IPS-11a (cell line): ENCODE results near the gene ANKRD40.
"Not testable (repeated sequence)": the region's sequence is repeated elsewhere in the genome, so short reads cannot be mapped to it uniquely, and the experiment has no call there.

Experiments used
- H3K4me3 ChIP-seq: one replicate; pipeline ENCODE4 v1.5.1; 2013; ENCODE audit warnings: low read depth, low read length, control low read depth

The ANKRD40 gene

GRCh38 chr17:50712641-50713040 is 4.9 kb upstream of the ANKRD40 start:
- H3K4me3 ChIP-seq, result no peak overlapping the region

GRCh38 chr17:50710650-50711049 is 2.9 kb upstream of the ANKRD40 start:
- no peak overlapping the region for H3K4me3 ChIP-seq

GRCh38 chr17:50710025-50710424 is 2.3 kb upstream of the ANKRD40 start:
- H3K4me3 ChIP-seq, result no peak overlapping the region

GRCh38 chr17:50709053-50709452 is 1.3 kb upstream of the ANKRD40 start:
- not testable (repeated sequence) for H3K4me3 ChIP-seq

DNA sequence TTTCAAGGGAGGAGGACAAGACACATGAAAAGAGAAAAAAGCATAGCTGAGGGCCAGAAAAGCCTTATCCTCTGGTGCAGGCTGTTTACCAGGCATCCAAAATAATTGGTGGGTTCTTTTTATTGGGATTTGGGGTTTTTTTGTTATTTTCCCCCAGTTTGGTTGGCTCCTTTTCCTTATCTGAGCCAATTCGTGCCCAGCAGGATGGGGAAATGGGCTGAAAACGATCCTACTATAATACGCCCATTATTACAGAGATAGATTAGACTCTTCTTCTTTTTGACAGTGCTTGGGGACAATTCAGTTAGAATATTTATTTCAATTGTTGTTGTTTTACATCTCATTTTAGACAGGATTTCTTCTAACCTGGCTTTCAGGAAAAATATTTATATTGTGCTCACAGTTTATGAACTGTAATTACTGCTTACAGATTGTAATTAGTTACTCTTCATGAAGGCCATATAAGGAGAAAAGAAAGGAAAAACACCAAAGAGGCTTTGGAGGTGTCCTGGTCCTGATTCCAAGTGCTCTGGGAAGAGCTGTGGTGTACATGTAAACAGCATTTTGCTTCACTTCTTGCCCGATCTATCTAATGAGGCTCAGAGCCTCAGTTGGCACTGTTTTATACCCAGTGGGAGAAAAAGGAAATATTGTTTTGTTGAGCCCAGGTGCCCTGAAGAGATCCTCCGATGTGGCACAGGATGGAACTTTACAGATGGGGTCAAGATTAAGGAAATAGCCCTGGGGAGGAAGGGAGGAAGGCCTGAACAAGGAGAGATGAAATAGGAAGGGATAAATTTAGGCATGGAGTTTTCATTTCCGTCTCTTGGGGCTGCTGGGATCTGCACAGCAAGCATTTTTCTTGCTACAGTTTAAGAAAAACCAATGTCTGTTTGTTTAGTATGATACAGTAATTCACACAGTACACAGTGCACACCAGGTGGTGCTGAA is 611 bp upstream of the ANKRD40 start:
- H3K4me3 ChIP-seq, result peak overlapping the region; percentile 86

DNA sequence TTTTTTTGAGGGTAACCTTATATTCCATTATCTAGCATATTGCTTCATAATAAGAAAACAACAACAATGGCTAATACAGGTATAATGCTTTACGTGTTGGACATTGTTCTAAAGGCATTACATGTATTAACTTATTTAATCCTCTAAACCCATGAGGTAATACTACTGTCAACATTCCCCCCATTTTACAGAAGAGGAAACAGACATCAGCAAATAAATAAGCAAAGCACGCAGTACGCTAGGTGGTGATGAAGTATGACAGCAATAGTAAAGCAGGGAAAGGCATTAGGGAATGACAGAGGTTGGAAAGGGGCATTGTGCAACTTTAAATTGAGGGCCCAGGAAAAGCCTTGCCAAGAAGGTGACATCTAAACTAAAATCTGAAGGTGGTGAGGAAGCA is 4.6 kb downstream of the ANKRD40 start:
- no peak overlapping the region for H3K4me3 ChIP-seq

GRCh38 chr17:50699410-50699809 is 8.3 kb downstream of the ANKRD40 start:
- H3K4me3 ChIP-seq, result no peak overlapping the region

GRCh38 chr17:50697663-50698272 is 9.9 kb downstream of the ANKRD40 start:
- no peak overlapping the region for H3K4me3 ChIP-seq

GRCh38 chr17:50697062-50697461 is 10.7 kb downstream of the ANKRD40 start:
- H3K4me3 ChIP-seq, result no peak overlapping the region

GRCh38 chr17:50696365-50696879 is 11.3 kb downstream of the ANKRD40 start:
- H3K4me3 ChIP-seq, result no peak overlapping the region

GRCh38 chr17:50693036-50693682 is 14.6 kb downstream of the ANKRD40 start:
- H3K4me3 ChIP-seq, result no peak overlapping the region

DNA sequence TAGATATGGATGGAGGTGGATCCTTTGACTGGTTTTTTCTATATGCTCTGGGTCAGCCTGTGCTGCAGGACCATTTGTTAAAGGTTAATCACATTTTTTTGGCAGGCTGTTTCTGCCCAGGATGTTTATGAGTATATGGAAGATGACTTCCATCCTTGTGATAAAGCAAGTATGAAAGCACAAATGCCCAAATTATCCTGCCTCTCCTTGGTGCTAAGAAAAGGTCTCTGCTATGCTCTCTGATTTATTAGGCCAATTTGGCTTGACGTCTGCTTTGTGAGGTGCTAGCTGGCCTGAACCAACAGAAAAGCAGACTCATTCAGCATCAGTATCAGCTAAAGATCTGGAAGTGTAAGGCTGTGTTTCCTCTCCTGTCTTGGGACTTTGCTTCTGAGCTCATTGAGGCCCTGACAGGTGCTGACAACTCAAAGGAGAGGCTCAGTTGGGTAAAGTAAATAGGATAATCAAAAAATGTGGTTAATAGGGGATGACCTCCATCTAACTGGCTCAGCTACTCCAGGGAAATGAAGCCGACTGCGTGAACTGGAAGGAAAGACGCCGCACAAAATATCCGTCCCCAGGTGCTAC is 15.2 kb downstream of the ANKRD40 start:
- H3K4me3 ChIP-seq, result no peak overlapping the region

- H3K4me3 ChIP-seq, result no peak overlapping the region
Measured at GRCh38 chr17:50691550-50692447, 15.9 kb downstream of the ANKRD40 start.

DNA sequence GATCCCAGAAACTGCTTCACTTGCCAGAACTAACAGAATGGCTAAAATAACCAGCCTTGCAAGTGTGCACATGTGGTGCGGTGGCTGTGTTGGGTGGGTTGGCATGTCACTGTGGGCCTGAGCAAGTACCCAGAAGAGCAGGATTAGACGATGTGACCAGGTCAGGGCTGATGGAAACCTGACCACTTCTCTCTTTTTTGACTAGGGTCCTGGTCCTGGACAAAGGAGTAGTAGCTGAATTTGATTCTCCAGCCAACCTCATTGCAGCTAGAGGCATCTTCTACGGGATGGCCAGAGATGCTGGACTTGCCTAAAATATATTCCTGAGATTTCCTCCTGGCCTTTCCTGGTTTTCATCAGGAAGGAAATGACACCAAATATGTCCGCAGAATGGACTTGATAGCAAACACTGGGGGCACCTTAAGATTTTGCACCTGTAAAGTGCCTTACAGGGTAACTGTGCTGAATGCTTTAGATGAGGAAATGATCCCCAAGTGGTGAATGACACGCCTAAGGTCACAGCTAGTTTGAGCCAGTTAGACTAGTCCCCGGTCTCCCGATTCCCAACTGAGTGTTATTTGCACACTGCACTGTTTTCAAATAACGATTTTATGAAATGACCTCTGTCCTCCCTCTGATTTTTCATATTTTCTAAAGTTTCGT is 16.7 kb downstream of the ANKRD40 start:
- no peak overlapping the region for H3K4me3 ChIP-seq

GRCh38 chr17:50689956-50690886 is 17.5 kb downstream of the ANKRD40 start:
- H3K4me3 ChIP-seq, result no peak overlapping the region

GRCh38 chr17:50689251-50689650 is 18.5 kb downstream of the ANKRD40 start:
- no peak overlapping the region for H3K4me3 ChIP-seq

DNA sequence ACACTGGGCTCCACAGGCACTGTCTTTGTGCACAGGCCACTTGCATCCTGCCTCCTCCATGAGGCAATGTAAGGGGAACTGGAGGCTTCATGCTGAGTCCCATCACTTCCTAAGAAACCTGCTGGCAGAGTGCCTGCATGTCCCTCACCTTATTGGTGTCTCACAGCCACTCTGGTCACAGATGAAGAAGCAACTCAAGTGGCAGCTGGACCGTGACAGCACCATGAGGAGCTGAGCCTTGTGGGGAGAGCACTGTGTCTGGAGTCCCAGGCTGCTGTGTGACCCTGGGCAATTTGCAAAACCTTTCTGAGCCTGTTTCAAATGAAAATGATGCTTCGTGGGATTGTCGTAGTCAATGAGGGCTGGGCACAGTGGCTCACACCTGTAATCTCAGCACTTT is 19.5 kb downstream of the ANKRD40 start:
- no peak overlapping the region for H3K4me3 ChIP-seq

GRCh38 chr17:50687200-50688066 is 20.3 kb downstream of the ANKRD40 start:
- H3K4me3 ChIP-seq, result no peak overlapping the region
